Activated CD8-positive, alpha-beta memory T cell treated with anti-CD3 and anti-CD28 coated beads for 24 hours (primary cell): ENCODE data around the gene AOAH.

Experiments
- DNase-seq: peaks from one replicate; pipeline ENCODE4 v3.0.0-alpha.2; 2020

The AOAH gene

GRCh38 chr7:36690514-36691187 is 33.6 kb downstream of the AOAH start:
- DNase-seq = no peak

- DNase-seq = no peak
These were observed 34.3 kb downstream of the AOAH start for GRCh38 chr7:36690041-36690440.

- DNase-seq = peak; percentile 86
These were observed 37.8 kb downstream of the AOAH start for GRCh38 chr7:36686499-36686898.

- no peak for DNase-seq
These were observed 39.3 kb downstream of the AOAH start for GRCh38 chr7:36684954-36685353.

- no peak for DNase-seq
These were observed 40.5 kb downstream of the AOAH start for GRCh38 chr7:36683695-36684357.

GRCh38 chr7:36683111-36683510 is 41.2 kb downstream of the AOAH start:
- no peak for DNase-seq

GRCh38 chr7:36682102-36682501 is 42.2 kb downstream of the AOAH start:
- no peak for DNase-seq

- DNase-seq = peak; percentile 78
These were observed 46.4 kb downstream of the AOAH start for GRCh38 chr7:36677769-36678437.

GRCh38 chr7:36673703-36674102 is 50.6 kb downstream of the AOAH start:
- DNase-seq = no peak

- DNase-seq = no peak
These were observed 52.9 kb downstream of the AOAH start for GRCh38 chr7:36671432-36671829.

GRCh38 chr7:36670585-36671431 is 53.5 kb downstream of the AOAH start:
- DNase-seq = peak; percentile 81

GRCh38 chr7:36668750-36669149 is 55.5 kb downstream of the AOAH start:
- no peak for DNase-seq

GRCh38 chr7:36668080-36668479 is 56.2 kb downstream of the AOAH start:
- no peak for DNase-seq

GRCh38 chr7:36667007-36667745 is 57.1 kb downstream of the AOAH start:
- no peak for DNase-seq

GRCh38 chr7:36663481-36663880 is 60.8 kb downstream of the AOAH start:
- DNase-seq = no peak

GRCh38 chr7:36661135-36661840 is 63.0 kb downstream of the AOAH start:
- DNase-seq = no peak

- DNase-seq = no peak
These were observed 64.5 kb downstream of the AOAH start for GRCh38 chr7:36659638-36660341.

GRCh38 chr7:36659172-36659516 is 65.2 kb downstream of the AOAH start:
- no peak for DNase-seq

- no peak for DNase-seq
These were observed 65.7 kb downstream of the AOAH start for GRCh38 chr7:36658335-36659171.

GRCh38 chr7:36657036-36657660 is 67.1 kb downstream of the AOAH start:
- no peak for DNase-seq
